Measurements from ENCODE around the gene PHF20.
"Not testable (repeated sequence)": the region's sequence is repeated elsewhere in the genome, so short reads cannot be mapped to it uniquely, and the experiment has no call there.

PHF20 gene

DNA sequence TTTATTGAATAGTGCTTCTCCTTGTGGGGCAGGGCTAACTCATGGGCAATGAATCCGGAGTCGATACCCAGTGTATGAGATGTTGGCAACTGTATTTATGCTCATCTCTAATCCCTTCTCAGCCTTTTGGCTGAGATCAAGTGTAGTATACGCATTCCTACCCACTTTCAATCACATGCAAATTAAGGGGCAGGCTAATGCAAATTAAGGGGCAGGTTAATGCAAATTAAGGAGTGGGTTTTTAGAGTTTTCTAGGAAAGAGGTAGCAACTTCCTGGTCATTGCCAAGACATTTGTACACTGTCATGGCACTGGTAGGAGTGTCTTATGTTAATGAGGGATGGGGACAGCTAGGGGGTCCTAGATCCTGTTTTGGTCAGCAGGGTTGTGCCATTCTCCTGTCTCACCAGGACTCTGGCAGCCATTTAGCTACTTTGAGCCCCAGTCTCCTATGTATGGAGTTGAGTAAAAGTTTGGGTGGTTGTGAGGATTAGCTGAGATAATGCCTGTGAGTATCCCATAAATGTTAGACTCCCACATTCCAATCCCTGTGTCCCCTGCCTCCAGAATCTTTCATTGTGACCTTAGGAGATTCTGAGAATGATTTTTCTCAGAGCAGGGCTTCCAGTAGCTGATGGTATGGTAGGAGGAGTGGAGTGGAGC is 196.3 kb downstream of the PHF20 start, which contains the start of gene CNBD2:
TSS of gene CNBD2 (plus strand) at position 612 of the 662 bp plus-strand sequence. CDS start 173 bp downstream, outside the sequence.
- no peak for DNase-seq

DNA sequence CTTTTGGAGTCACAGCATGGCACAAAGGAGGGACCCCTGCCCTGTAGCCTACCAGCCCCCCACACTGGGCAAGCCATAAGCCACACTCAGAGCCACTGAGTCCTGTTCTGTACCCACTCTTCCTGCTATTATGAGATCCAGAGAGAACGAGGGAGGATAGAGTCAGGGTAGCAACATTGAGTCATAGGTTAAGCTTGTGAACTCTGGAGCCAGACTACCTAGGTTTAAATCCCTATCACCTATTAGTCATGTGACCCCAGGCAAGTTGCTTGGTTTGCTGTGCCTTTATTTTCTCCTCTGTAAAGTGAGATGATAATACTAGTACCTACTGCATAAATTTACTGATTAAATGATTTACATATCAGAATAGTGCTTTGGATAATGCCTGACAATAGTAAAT is 197.1 kb downstream of the PHF20 start:
- no peak for DNase-seq

DNA sequence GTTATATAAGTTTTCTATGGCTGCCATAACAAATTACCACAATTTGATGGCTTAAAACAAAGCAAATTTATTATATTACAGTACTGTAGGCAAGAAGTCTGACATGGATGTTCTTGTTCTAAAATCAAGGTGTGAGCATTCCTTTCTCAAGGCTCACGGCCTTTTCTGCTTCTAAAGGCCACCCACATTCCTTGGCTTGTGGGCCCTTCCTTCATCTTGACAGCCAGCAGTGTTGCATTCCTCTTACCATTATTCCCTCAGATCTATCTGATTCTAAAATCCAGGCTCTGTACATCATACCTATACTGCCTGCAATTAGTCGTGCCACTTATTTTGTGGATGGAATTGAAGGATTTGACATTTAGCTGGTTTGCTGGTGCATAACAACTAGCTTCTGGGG is 200.2 kb downstream of the PHF20 start:
- no peak for DNase-seq

DNA sequence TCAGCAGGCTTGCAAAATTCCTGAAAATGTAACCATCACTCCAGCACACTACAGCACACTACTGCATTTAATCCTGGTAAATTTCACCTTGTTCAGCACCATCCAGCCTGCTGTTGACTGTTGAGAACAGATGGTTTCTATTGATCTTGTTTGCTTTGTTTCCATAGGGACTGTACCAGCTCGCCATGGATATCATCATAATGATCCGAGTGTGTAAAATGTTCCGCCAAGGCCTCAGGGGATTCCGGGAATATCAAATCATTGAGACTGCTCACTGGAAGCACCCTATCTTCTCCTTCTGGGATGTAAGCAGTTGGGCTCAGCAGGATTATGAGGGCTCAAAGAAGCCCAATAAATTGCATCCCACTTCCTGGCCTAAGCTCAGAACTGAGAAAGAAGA is 200.6 kb downstream of the PHF20 start:
- DNase-seq, result no peak

DNA sequence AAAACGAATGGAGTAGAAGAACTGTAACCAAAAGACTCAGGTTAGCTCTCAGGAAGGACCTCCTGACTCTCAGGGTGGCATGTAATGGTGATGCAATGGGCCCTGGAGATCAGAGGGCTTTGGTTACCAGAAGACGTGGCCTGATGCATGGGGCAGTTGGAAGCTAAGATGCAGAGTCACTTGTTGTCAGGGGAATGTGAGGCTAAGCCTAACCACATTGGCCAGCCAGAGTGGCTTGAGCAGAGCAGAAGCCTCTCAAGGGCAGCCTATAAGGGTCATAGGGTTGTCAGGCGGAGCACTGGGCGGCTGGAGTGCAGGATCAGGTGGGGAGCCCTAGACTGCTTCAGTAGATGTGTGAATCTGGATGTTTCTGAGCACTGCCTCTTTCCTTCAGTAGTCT is 202.4 kb downstream of the PHF20 start:
- no peak for DNase-seq

DNA sequence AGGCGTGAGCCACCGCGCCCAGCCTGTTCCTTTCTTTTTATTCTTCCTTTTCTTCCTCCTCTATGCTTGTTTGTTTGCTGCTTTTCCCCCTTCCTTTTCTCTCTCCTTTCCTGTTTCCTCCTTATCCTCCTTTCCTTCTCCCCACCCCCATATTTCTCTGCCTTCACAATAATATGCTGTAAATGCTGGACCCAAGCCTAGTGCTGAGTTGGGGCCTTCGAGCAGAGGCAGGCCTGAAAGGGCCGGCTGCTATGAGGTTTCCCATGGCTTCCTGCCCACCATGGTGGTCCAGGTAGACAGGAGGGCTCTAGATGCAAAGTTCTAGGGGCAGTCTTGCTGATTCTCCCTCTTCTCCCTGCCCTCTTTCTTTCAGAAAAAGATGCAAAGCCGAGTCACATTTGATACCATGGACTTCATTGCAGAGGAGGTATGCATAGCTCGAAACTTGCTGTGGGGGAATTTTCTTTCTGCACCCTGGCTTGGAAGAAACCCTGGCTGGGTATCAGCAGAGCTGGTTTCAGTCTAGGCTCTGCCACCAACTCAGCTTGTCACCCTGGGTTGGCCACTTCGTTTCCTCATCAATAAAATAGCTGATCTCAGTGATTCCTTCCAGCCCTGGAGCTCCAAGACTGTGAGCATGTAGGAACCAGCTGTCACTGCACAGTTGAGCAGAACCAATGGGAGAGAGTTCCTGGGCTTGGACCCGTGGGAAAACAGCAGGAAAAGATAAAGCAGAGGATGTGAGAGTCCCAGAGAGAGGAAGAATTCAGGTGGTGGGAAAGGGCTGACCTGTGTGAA is 204.0 kb downstream of the PHF20 start:
- no peak for DNase-seq

DNA sequence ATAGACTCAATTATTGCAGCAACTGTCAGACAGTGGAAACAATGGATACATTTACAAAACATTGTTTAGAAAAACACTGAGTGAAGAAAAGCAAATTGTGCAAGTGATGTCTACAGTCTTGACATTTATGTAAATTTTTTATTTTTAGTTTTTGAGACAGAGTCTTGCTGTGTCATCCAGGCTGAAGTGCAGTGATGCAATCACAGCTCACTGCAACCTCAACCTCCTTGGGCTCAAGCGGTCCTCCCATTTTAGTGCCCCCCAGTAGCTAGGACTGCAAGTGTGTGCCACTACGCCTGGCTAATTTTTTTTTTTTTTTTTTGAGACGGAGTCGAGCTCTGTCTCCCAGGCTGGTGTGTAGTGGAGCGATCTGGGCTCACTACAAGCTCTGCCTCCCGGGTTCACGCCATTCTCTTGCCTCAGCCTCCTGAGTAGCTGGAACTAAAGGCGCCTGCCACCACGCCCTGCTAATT is 206.3 kb downstream of the PHF20 start:
- no peak for DNase-seq

DNA sequence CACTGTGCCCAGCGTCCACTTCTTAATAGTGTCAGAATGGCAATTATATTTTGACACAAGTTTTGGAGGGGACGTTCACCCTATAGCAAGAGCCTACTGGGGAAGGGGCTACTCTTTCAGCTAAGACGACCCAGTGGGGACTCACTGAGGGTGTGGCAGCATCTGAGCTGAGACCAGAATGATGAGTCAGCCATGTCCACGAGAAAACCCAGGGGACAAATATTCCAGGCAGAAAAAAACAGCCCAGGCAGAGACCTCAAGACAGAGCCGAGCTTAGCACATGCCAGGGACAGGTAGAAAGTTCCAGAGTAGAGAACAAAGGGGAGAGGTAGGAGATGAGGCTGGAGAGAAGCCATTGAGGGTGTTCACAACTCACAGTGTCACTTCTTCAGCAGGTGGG is 207.7 kb downstream of the PHF20 start:
- no peak for DNase-seq

DNA sequence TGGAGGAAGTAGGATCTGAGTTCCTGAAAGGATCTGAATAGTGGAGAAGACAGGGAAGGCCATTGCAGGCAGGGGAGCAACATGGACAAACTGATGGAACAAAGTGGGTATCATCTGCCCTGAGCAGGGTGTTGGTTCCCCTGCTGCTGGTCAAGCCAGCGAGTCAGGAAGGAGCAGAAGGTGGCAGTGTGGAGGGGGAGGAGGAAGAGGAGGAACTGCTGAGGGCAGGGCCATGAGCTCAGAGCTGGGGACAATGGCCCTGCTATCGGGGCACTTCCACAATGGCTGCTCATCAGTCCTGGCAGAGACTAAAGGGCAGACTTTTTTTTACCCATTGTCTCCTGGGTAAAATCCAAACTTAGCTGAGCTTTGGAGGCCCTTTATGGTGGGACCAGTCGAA is 210.2 kb downstream of the PHF20 start:
- DNase-seq, result no peak

DNA sequence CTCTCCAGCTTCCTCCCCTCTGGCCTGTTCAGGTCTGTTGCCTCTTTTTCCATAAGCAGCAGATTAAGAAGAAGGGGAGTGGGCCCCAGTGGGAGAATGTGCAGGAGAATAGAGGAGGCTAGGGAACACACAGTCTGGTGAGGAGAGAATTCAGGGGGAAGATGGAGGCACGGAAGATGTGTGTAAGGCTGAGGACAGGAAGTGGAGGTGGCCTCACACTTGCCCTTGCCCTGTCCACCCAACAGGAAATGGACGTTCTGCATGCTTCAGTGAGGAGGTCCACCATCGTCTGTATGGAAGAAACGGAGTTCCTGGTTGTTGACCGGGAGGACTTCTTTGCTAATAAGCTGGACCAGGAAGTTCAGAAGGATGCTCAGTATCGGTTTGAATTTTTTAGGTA is 212.6 kb downstream of the PHF20 start:
- no peak for DNase-seq

DNA sequence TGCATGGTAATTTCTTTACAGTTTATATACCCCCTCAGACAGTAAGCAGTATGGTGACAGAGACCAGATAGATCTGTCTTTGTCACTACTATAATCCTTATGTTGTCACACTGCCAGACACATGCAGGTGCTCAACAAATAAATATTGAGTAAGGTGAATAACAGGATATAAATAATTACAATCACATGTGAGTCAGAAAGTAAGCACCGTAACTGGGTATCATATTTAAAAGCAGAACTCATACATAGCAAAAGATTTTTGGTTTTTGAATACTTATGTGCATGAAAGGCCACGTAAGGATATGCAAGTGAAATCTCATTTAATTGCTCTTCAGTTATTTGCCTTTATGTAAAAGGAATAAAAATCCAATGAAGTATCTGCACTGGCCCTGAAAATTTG is 214.0 kb downstream of the PHF20 start:
- DNase-seq, result no peak

DNA sequence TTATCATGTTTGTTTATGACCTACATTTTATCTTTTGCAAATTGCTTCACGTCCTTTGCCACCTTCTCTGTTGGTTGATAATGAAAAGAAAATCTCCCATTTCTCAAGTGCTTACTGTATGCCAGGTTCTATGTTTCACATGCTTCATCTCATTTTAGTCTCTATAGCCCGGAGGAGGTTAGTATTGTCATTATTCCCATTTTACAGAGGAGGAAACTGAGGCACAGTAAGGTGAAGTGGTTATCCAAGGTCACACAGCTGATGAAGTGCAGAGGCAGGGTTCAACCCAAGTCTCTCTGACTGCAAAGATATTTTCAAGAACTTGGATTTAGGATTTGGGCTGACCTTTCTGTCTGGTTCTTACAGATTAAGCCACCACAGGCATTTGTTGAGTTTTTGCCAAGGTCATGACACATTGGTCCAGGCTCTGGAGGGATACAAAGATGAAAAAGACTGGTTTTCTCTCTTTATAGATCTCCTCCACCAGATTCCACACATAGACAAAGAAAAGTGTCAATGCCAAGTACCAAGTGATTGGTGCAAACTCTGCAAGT is 217.2 kb downstream of the PHF20 start:
- no peak for DNase-seq

DNA sequence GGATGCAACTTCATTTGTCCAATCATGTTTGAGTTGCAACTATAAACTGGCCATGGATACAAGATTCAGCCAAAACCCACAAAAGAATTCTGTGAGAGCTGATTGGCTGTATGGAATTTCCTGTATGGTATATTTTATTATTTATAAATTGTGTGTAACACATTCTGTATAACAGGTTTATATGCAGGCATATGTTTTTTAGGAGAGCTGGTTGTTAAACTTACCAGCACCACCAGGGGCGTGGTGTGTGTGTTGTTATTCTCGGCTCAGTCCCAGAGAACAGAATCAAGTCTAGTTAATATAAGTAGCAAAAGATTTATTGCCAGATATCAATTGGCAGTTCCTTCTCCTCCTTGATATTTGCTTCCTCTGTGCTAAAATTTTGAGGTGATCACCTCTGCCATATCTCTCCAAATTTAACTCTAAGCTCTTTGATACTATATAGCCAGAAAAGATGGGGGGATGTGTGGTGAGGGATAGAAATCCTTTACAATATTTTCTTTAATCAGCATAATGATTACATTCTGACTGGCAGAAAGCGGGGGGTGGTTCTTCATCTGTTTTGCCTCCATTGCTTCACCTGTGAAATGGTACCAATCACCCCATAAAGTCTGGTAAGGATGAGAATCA is 219.4 kb downstream of the PHF20 start:
- DNase-seq, result peak in 5 of 56 donors; percentile 1 to 7 (median 2)

DNA sequence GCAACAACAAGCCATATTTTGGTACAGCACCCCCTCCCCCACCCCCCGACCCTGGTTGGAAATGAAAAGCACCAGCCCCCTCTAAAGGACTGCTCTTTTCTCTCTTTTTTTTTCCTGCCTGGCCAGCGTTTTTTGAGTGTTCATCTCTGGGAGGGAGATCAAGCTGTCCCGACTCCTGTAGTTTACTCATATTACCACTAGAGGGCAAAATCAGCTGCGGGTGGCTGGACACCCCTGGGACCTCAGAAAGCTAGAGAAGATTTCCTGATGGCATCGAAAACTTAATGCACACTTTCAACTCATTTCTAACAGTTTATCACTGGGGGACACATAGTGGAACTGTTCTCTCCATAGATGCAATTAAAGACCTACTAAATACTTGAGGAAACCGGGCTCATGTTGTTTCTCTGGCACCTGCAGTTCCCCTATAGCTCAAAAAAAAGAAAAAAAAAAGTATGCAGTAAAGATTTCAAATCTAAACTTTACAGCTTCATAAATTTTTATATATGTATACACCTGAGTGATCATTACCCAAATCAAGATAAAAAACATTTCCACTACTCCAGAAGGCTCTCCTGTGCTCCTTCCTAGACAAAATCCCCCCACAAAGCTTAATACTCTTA is 221.0 kb downstream of the PHF20 start:
- DNase-seq, result peak in 39 of 56 donors; percentile 1 to 61 (median 9)

DNA sequence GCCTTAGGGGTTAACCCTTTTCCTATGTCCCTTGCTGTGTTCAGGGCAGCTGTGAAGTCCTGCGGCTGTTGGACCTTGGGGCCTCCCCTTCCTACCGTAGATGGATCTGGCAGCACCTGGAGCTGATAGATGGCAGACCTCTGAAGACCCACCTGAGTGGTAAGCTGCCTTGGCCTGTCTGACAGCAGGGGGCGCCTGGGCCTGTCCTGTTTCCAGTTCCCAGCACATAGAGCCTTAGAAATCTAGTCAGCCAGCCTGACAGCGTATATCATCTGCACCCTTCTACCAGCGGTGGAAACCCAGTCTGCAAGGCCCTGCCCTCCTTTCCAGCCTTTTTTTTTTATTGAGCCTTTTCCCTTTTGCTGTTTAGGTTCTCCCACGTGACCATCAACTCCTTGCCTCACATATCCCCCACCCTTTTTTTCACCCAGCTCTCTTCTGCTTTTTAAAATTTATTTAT is 223.2 kb downstream of the PHF20 start:
- peak in 54 of 56 donors; percentile 9 to 89 (median 50) for DNase-seq

DNA sequence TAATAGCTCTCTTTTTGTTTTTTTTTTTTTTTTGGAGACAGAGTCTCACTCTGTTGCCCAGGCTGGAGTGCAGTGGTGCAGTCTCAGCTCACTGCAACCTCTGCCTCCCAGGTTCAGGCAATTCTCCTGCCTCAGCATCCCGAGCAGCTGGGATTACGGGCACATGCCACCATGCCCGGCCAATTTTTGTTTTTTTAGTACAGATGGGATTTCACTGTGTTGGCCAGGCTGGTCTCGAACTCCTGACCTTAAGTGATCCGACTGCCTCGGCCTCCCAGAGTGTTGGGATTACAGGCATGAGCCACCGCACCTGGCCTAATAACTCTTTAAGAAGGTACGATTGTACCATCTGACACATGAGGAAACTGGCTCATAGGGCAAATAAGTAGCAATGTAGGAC is 224.7 kb downstream of the PHF20 start:
- not testable (repeated sequence) for DNase-seq
